OCI-LY7 (cell line): ENCODE data around the gene NR5A2.

ENCODE experiments used
- EZH2phosphoT487 ChIP-seq: fragments of 200-600 bp; sonication (generic); IDR thresholded peaks from 2 replicates; pipeline ENCODE4 v1.6.1; 2018; ENCODE audit warnings: low read depth, borderline replicate concordance, mild to moderate bottlenecking, mixed run types, antibody characterized with exemption, low read length, moderate library complexity, mixed read lengths
- TF ChIP-seq, protein P1 (sequence below): fragments of 200-600 bp; sonication (generic); conservative IDR thresholded peaks from 2 replicates; pipeline ENCODE4 v1.5.1; 2014; ENCODE audit warnings: mild to moderate bottlenecking, antibody characterized with exemption, low read length, moderate library complexity, mixed read lengths

DNA sequence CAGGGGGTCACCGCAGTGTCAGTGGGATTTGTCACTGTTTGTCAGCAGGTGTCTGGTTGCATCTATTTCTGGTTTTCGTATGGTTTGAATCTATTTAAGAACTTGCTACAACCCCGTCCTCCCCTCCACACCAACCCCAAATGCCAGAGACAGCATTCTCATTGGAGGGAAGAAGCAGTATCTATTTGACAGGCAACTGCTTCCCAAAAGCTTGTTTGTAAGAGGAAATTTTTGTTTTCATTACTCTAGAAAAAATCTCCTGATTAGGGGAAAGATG lies 54.4 kb downstream of the NR5A2 start:
- TF ChIP-seq, protein P1, sequence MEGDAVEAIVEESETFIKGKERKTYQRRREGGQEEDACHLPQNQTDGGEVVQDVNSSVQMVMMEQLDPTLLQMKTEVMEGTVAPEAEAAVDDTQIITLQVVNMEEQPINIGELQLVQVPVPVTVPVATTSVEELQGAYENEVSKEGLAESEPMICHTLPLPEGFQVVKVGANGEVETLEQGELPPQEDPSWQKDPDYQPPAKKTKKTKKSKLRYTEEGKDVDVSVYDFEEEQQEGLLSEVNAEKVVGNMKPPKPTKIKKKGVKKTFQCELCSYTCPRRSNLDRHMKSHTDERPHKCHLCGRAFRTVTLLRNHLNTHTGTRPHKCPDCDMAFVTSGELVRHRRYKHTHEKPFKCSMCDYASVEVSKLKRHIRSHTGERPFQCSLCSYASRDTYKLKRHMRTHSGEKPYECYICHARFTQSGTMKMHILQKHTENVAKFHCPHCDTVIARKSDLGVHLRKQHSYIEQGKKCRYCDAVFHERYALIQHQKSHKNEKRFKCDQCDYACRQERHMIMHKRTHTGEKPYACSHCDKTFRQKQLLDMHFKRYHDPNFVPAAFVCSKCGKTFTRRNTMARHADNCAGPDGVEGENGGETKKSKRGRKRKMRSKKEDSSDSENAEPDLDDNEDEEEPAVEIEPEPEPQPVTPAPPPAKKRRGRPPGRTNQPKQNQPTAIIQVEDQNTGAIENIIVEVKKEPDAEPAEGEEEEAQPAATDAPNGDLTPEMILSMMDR: no peak
- no peak for TF ChIP-seq EZH2phosphoT487
